A673 (cell line): ENCODE data around the gene TMEM138.

ENCODE experiments used
- EZH2 ChIP-seq: fragments of 200-600 bp; sonication (generic); IDR thresholded peaks from 2 replicates; pipeline ENCODE4 v1.6.1; 2017; ENCODE audit warnings: borderline replicate concordance, low read depth, mild to moderate bottlenecking, mixed read lengths, antibody characterized with exemption, low read length; ENCODE audit not compliant: poor library complexity, severe bottlenecking
- TF ChIP-seq, protein P1 (sequence below): fragments of 300-800, 200-600 bp; sonication (generic); conservative IDR thresholded peaks from 2 replicates; pipeline ENCODE4 v1.5.1; 2017; ENCODE audit warnings: low read depth, mild to moderate bottlenecking, antibody characterized with exemption, low read length, moderate library complexity, mixed read lengths

- TF ChIP-seq, protein P1, sequence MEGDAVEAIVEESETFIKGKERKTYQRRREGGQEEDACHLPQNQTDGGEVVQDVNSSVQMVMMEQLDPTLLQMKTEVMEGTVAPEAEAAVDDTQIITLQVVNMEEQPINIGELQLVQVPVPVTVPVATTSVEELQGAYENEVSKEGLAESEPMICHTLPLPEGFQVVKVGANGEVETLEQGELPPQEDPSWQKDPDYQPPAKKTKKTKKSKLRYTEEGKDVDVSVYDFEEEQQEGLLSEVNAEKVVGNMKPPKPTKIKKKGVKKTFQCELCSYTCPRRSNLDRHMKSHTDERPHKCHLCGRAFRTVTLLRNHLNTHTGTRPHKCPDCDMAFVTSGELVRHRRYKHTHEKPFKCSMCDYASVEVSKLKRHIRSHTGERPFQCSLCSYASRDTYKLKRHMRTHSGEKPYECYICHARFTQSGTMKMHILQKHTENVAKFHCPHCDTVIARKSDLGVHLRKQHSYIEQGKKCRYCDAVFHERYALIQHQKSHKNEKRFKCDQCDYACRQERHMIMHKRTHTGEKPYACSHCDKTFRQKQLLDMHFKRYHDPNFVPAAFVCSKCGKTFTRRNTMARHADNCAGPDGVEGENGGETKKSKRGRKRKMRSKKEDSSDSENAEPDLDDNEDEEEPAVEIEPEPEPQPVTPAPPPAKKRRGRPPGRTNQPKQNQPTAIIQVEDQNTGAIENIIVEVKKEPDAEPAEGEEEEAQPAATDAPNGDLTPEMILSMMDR = no peak
- TF ChIP-seq EZH2 = no peak
Measured at GRCh38 chr11:61411589-61411988, 49.4 kb downstream of the TMEM138 start.
